ENCODE data around the gene ACER2.
A peak's percentile ranks its signal among the peaks of the same experiment; 100 is the strongest.
"Not testable (repeated sequence)": the region's sequence is repeated elsewhere in the genome, so short reads cannot be mapped to it uniquely, and the experiment has no call there.

Gene ACER2

DNA sequence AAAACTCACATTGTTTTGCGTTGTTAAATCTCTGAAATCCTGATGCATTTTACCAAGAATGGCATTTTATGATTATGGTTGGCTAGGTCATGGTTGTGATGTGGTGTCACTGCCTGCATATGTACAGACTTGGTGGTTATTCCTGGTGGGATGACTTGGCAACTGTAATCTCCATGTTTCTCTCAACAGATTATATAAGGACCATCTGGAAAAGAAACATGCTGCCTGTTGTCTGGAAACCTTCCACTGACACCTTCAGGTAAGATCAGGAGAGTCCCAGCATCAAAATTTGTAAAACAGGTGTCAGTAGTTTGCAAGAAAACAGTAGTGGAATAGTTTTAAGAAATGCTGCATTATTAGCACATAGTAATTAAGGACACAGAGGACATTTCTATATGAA lies 3.0 kb upstream of the ACER2 start:
- DNase-seq (ENCODE audit: low read depth), result no peak
- TF ChIP-seq CTCF (IDR thresholded peaks at IDR 0.05; ENCODE audit: control insufficient read depth, extremely low read depth, insufficient read depth), result peak; percentile 33

GRCh38 chr9:19408316-19408692 lies 505 bp upstream of the ACER2 start:
- DNase-seq (ENCODE audit: low read depth), result no peak
- H3K4me3 ChIP-seq (ENCODE audit: low read depth, low read length), result peak overlapping the region; percentile 73
- no peak for TF ChIP-seq CTCF (IDR thresholded peaks at IDR 0.05; ENCODE audit: control insufficient read depth, extremely low read depth, insufficient read depth)

More for the DNA sequence above, 3.0 kb upstream of the ACER2 start:
- H3K4me3 ChIP-seq (ENCODE audit: low read depth, low read length), result no peak overlapping the region

GRCh38 chr9:19409401-19410194 lies 789 bp downstream of the ACER2 start:
- DNase-seq (ENCODE audit: low read depth), result peak; percentile 26
- peak overlapping the region; percentile 73 for H3K4me3 ChIP-seq (ENCODE audit: low read depth, low read length)
- TF ChIP-seq CTCF (IDR thresholded peaks at IDR 0.05; ENCODE audit: control insufficient read depth, extremely low read depth, insufficient read depth), result no peak

GRCh38 chr9:19410195-19410503 lies 1.3 kb downstream of the ACER2 start:
- TF ChIP-seq CTCF (IDR thresholded peaks at IDR 0.05; ENCODE audit: control insufficient read depth, extremely low read depth, insufficient read depth), result no peak
- H3K4me3 ChIP-seq (ENCODE audit: low read depth, low read length), result peak overlapping the region; percentile 73

DNA sequence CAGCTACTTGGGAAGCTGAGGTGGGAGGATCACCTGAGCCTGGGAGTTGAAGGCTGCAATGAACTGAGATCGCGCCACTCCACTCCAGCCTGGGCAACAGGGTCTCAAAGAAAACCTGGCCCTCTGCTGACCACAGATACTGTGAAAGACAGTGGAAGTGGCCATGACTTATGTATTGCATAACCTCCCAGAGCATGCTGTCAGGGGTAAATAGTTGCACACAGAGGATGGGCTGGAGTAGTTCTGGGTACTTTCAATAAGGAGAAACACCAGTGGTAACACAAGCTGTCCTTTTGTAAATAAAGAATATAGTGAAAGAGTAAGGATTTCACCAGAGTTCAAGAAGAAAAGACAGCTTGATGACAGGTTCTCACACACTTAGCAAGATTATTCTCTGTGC lies 1.8 kb downstream of the ACER2 start:
- no peak for TF ChIP-seq CTCF (IDR thresholded peaks at IDR 0.05; ENCODE audit: control insufficient read depth, extremely low read depth, insufficient read depth)
- no peak for DNase-seq (ENCODE audit: low read depth)
- H3K4me3 ChIP-seq (ENCODE audit: low read depth, low read length), result peak overlapping the region; percentile 73; the same call in 1 of the 2 replicates

More at GRCh38 chr9:19410195-19410503, 1.3 kb downstream of the ACER2 start:
- no peak for DNase-seq (ENCODE audit: low read depth)

DNA sequence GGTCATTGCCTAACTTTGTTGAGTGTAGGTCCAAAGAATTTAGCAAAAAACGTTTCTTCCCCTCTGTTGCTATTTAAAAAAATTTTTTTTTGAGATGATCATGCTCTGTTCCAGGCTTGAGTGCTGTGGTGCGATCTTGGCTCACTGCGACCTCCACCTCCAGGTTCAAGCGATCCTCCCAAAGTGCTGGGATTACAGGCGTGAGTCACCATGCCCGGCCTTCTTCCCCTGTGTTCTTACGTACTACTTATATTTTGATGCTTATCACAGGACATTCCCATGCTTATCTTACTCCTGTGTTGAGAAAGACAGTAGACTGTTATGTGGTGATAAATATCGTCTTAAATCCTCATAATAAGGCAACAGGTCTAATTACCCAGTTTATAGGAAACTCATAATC lies 2.5 kb downstream of the ACER2 start:
- TF ChIP-seq CTCF (IDR thresholded peaks at IDR 0.05; ENCODE audit: control insufficient read depth, extremely low read depth, insufficient read depth), result no peak
- DNase-seq (ENCODE audit: low read depth), result no peak

DNA sequence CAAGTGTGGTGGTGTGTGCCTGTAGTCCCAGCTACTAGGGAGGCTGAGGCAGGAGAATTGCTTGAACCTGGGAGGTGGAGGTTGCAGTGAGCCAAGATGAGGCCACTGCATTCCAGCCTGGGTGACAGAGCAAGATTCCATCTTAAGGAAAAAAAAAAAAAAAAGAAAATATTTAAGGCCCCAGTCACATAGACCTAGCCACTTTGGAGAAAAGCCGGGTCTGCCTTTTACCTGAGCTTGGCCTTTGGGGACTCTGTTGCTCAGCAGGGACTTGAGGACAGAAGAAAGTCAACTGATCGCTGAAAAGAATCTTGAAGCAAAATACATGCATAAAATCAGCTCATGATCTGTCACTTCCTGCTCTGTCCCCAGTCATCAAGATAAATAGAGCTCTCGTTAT lies 4.6 kb downstream of the ACER2 start:
- not testable (repeated sequence) for H3K4me3 ChIP-seq (ENCODE audit: low read depth, low read length); DNase-seq (ENCODE audit: low read depth)

More for the DNA sequence above, 2.5 kb downstream of the ACER2 start:
- H3K4me3 ChIP-seq (ENCODE audit: low read depth, low read length), result no peak overlapping the region
